Measurements from ENCODE around the gene JDP2.

GRCh38 chr14:75495882-75496281 is 68.1 kb downstream of the JDP2 start:
- TF ChIP-seq YY1 (IDR thresholded peaks at IDR 0.05; ENCODE audit: low read depth) = no peak
- no peak for TF ChIP-seq RAD21 (IDR thresholded peaks at IDR 0.05; ENCODE audit: low read depth)
- TF ChIP-seq FOXM1 (IDR thresholded peaks at IDR 0.05; ENCODE audit: borderline replicate concordance, low read depth) = no peak
- no peak for TF ChIP-seq TAF1 (IDR thresholded peaks at IDR 0.05; ENCODE audit: low read depth)
- no peak for TF ChIP-seq REST (IDR thresholded peaks at IDR 0.05; ENCODE audit: low read depth)
- no peak for TF ChIP-seq MAX (IDR thresholded peaks at IDR 0.05)

All from Ishikawa (cell line).